ENCODE results near the gene PRAMEF1.

Gene PRAMEF1

GRCh38 chr1:12761781-12762180, 29.4 kb upstream of the PRAMEF1 start:
- Histone ChIP-seq H3K4me1 (ENCODE audit: insufficient read depth, low read length) (no peaks in the 10 kb centered on the region), H3K27me3 (ENCODE audit: control insufficient read depth in 1 of 2, insufficient read depth in 2 of 2, low read length in 2 of 2) (peaks cover 0 to 8% of the 10 kb centered on the region in 2 donors), H3K4me3 (ENCODE audit: low read depth in 1 of 2, low read length in 2 of 2) (no peak overlapping the region), H3K27ac (ENCODE audit: low read depth, low read length) (no peak overlapping the region), H3K36me3 (ENCODE audit: insufficient read depth, low read length) (no peaks in the 10 kb centered on the region), H3K9ac (ENCODE audit: low read length) (no peak overlapping the region), H3K9me3 (ENCODE audit: low read length) (no peaks in the 10 kb centered on the region)

GRCh38 chr1:12762766-12763165, 28.4 kb upstream of the PRAMEF1 start:
- no peaks in the 10 kb centered on the region for H3K36me3 ChIP-seq (ENCODE audit: insufficient read depth, low read length)
- no peak overlapping the region for H3K9ac ChIP-seq (ENCODE audit: low read length)
- no peak overlapping the region for H3K27ac ChIP-seq (ENCODE audit: low read depth, low read length)
- H3K4me3 ChIP-seq (ENCODE audit: low read depth in 1 of 2, low read length in 2 of 2): no peak overlapping the region
- peaks cover 0 to 8% of the 10 kb centered on the region in 2 donors for H3K27me3 ChIP-seq (ENCODE audit: control insufficient read depth in 1 of 2, insufficient read depth in 2 of 2, low read length in 2 of 2)
- H3K9me3 ChIP-seq (ENCODE audit: low read length): no peaks in the 10 kb centered on the region
- H3K4me1 ChIP-seq (ENCODE audit: insufficient read depth, low read length): no peaks in the 10 kb centered on the region

- H3K27me3 ChIP-seq (ENCODE audit: control insufficient read depth in 1 of 2, insufficient read depth in 2 of 2, low read length in 2 of 2): peaks cover 0 to 8% of the 10 kb centered on the region in 2 donors
- H3K9ac ChIP-seq (ENCODE audit: low read length): no peak overlapping the region
These were observed 27.7 kb upstream of the PRAMEF1 start for GRCh38 chr1:12763479-12763878.

GRCh38 chr1:12764016-12764415, 27.2 kb upstream of the PRAMEF1 start:
- no peaks in the 10 kb centered on the region for H3K9me3 ChIP-seq (ENCODE audit: low read length)
- no peak overlapping the region for H3K9ac ChIP-seq (ENCODE audit: low read length)
- H3K27ac ChIP-seq (ENCODE audit: low read depth, low read length): no peak overlapping the region
- H3K4me3 ChIP-seq (ENCODE audit: low read depth in 1 of 2, low read length in 2 of 2): no peak overlapping the region
- peaks cover 0 to 8% of the 10 kb centered on the region in 2 donors for H3K27me3 ChIP-seq (ENCODE audit: control insufficient read depth in 1 of 2, insufficient read depth in 2 of 2, low read length in 2 of 2)
- H3K36me3 ChIP-seq (ENCODE audit: insufficient read depth, low read length): no peaks in the 10 kb centered on the region
- no peaks in the 10 kb centered on the region for H3K4me1 ChIP-seq (ENCODE audit: insufficient read depth, low read length)

More at GRCh38 chr1:12763479-12763878, 27.7 kb upstream of the PRAMEF1 start:
- no peak overlapping the region for H3K27ac ChIP-seq (ENCODE audit: low read depth, low read length)
- H3K36me3 ChIP-seq (ENCODE audit: insufficient read depth, low read length): no peaks in the 10 kb centered on the region
- no peaks in the 10 kb centered on the region for H3K9me3 ChIP-seq (ENCODE audit: low read length)
- no peak overlapping the region for H3K4me3 ChIP-seq (ENCODE audit: low read depth in 1 of 2, low read length in 2 of 2)
- no peaks in the 10 kb centered on the region for H3K4me1 ChIP-seq (ENCODE audit: insufficient read depth, low read length)

- Histone ChIP-seq H3K27me3 (ENCODE audit: control insufficient read depth in 1 of 2, insufficient read depth in 2 of 2, low read length in 2 of 2) (peaks cover 0 to 8% of the 10 kb centered on the region in 2 donors), H3K27ac (ENCODE audit: low read depth, low read length) (no peak overlapping the region), H3K4me1 (ENCODE audit: insufficient read depth, low read length) (no peaks in the 10 kb centered on the region), H3K4me3 (ENCODE audit: low read depth in 1 of 2, low read length in 2 of 2) (no peak overlapping the region), H3K9ac (ENCODE audit: low read length) (no peak overlapping the region), H3K9me3 (ENCODE audit: low read length) (no peaks in the 10 kb centered on the region), H3K36me3 (ENCODE audit: insufficient read depth, low read length) (no peaks in the 10 kb centered on the region)
These were observed 22.2 kb upstream of the PRAMEF1 start for GRCh38 chr1:12769031-12769430.

GRCh38 chr1:12769976-12770505, 21.2 kb upstream of the PRAMEF1 start:
- Histone ChIP-seq H3K4me1 (ENCODE audit: insufficient read depth, low read length) (no peaks in the 10 kb centered on the region), H3K27me3 (ENCODE audit: control insufficient read depth in 1 of 2, insufficient read depth in 2 of 2, low read length in 2 of 2) (peaks cover 0 to 10% of the 10 kb centered on the region in 2 donors), H3K9me3 (ENCODE audit: low read length) (no peaks in the 10 kb centered on the region), H3K4me3 (ENCODE audit: low read depth in 1 of 2, low read length in 2 of 2) (no peak overlapping the region), H3K27ac (ENCODE audit: low read depth, low read length) (no peak overlapping the region), H3K36me3 (ENCODE audit: insufficient read depth, low read length) (no peaks in the 10 kb centered on the region), H3K9ac (ENCODE audit: low read length) (no peak overlapping the region)

- Histone ChIP-seq H3K27ac (ENCODE audit: low read depth, low read length) (no peak overlapping the region), H3K27me3 (ENCODE audit: control insufficient read depth in 1 of 2, insufficient read depth in 2 of 2, low read length in 2 of 2) (peaks cover 0 to 12% of the 10 kb centered on the region in 2 donors), H3K36me3 (ENCODE audit: insufficient read depth, low read length) (no peaks in the 10 kb centered on the region), H3K4me1 (ENCODE audit: insufficient read depth, low read length) (no peaks in the 10 kb centered on the region), H3K9ac (ENCODE audit: low read length) (no peak overlapping the region), H3K9me3 (ENCODE audit: low read length) (no peaks in the 10 kb centered on the region), H3K4me3 (ENCODE audit: low read depth in 1 of 2, low read length in 2 of 2) (no peak overlapping the region)
These were observed 20.6 kb upstream of the PRAMEF1 start for GRCh38 chr1:12770620-12771019.

- no peaks in the 10 kb centered on the region for H3K36me3 ChIP-seq (ENCODE audit: insufficient read depth, low read length)
- H3K27me3 ChIP-seq (ENCODE audit: control insufficient read depth in 1 of 2, insufficient read depth in 2 of 2, low read length in 2 of 2): peaks cover 0 to 12% of the 10 kb centered on the region in 2 donors
- no peak overlapping the region for H3K27ac ChIP-seq (ENCODE audit: low read depth, low read length)
- H3K9me3 ChIP-seq (ENCODE audit: low read length): no peaks in the 10 kb centered on the region
- no peak overlapping the region for H3K9ac ChIP-seq (ENCODE audit: low read length)
- H3K4me3 ChIP-seq (ENCODE audit: low read depth in 1 of 2, low read length in 2 of 2): no peak overlapping the region
- no peaks in the 10 kb centered on the region for H3K4me1 ChIP-seq (ENCODE audit: insufficient read depth, low read length)
These were observed 20.0 kb upstream of the PRAMEF1 start for GRCh38 chr1:12771186-12771585.

- H3K4me1 ChIP-seq (ENCODE audit: insufficient read depth, low read length): no peaks in the 10 kb centered on the region
- peaks cover 0 to 12% of the 10 kb centered on the region in 2 donors for H3K27me3 ChIP-seq (ENCODE audit: control insufficient read depth in 1 of 2, insufficient read depth in 2 of 2, low read length in 2 of 2)
- no peaks in the 10 kb centered on the region for H3K36me3 ChIP-seq (ENCODE audit: insufficient read depth, low read length)
- no peaks in the 10 kb centered on the region for H3K9me3 ChIP-seq (ENCODE audit: low read length)
- no peak overlapping the region for H3K4me3 ChIP-seq (ENCODE audit: low read depth in 1 of 2, low read length in 2 of 2)
- H3K9ac ChIP-seq (ENCODE audit: low read length): no peak overlapping the region
- H3K27ac ChIP-seq (ENCODE audit: low read depth, low read length): no peak overlapping the region
These were observed 18.7 kb upstream of the PRAMEF1 start for GRCh38 chr1:12772520-12772919.

- H3K36me3 ChIP-seq (ENCODE audit: insufficient read depth, low read length): no peaks in the 10 kb centered on the region
- H3K4me3 ChIP-seq (ENCODE audit: low read depth in 1 of 2, low read length in 2 of 2): no peak within 1 kb of the TSS
- no peaks in the 10 kb centered on the region for H3K4me1 ChIP-seq (ENCODE audit: insufficient read depth, low read length)
- no peak within 1 kb of the TSS for H3K9ac ChIP-seq (ENCODE audit: low read length)
- peaks cover 0 to 12% of the 10 kb centered on the region in 2 donors for H3K27me3 ChIP-seq (ENCODE audit: control insufficient read depth in 1 of 2, insufficient read depth in 2 of 2, low read length in 2 of 2)
- H3K9me3 ChIP-seq (ENCODE audit: low read length): no peaks in the 10 kb centered on the region
- H3K27ac ChIP-seq (ENCODE audit: low read depth, low read length): no peak within 1 kb of the TSS
These were observed 17.8 kb upstream of the PRAMEF1 start, which contains the start of gene PRAMEF12 for GRCh38 chr1:12773438-12773837. Gene PRAMEF12 (plus strand): TSS chr1:12773738. CDS start chr1:12774868, 1,130 bp downstream.

GRCh38 chr1:12774801-12775345, 16.3 kb upstream of the PRAMEF1 start:
- H3K4me1 ChIP-seq (ENCODE audit: insufficient read depth, low read length): no peaks in the 10 kb centered on the region
- H3K9me3 ChIP-seq (ENCODE audit: low read length): no peaks in the 10 kb centered on the region
- no peaks in the 10 kb centered on the region for H3K36me3 ChIP-seq (ENCODE audit: insufficient read depth, low read length)
- H3K27ac ChIP-seq (ENCODE audit: low read depth, low read length): no peak overlapping the region
- H3K4me3 ChIP-seq (ENCODE audit: low read depth in 1 of 2, low read length in 2 of 2): no peak overlapping the region
- no peak overlapping the region for H3K9ac ChIP-seq (ENCODE audit: low read length)
- H3K27me3 ChIP-seq (ENCODE audit: control insufficient read depth in 1 of 2, insufficient read depth in 2 of 2, low read length in 2 of 2): peaks cover 0 to 10% of the 10 kb centered on the region in 2 donors

GRCh38 chr1:12775443-12775842, 15.8 kb upstream of the PRAMEF1 start:
- H3K4me1 ChIP-seq (ENCODE audit: insufficient read depth, low read length): no peaks in the 10 kb centered on the region
- H3K27me3 ChIP-seq (ENCODE audit: control insufficient read depth in 1 of 2, insufficient read depth in 2 of 2, low read length in 2 of 2): peaks cover 0 to 4% of the 10 kb centered on the region in 2 donors
- no peak overlapping the region for H3K9ac ChIP-seq (ENCODE audit: low read length)
- H3K9me3 ChIP-seq (ENCODE audit: low read length): no peaks in the 10 kb centered on the region
- H3K36me3 ChIP-seq (ENCODE audit: insufficient read depth, low read length): no peaks in the 10 kb centered on the region
- H3K27ac ChIP-seq (ENCODE audit: low read depth, low read length): no peak overlapping the region
- H3K4me3 ChIP-seq (ENCODE audit: low read depth in 1 of 2, low read length in 2 of 2): no peak overlapping the region

Measured in muscle layer of colon (tissue), 2 donors.